Naive thymus-derived CD8-positive, alpha-beta T cell (primary cell): ENCODE results near the gene ATXN7L2. TPM values are rescaled to one million over a fixed set of nuclear protein-coding genes. Genes with fewer than 3 reads are reported as not detected.
A peak's percentile ranks its signal among the peaks of the same experiment; 100 is the strongest.

Source experiments
- ATAC-seq, 2 donors: fragments of 150-1000 bp; cut with Tn5 transposase in 1 of 2; sonication (Bioruptor Pico), chemical (Tn5 transposase) in 1 of 2; 1 replicate in 1 of 2; 2 replicates in 1 of 2; pipeline ENCODE4 v1.10.0; 2021; ENCODE audit warnings: mild to moderate bottlenecking in 2 of 2, moderate library complexity in 2 of 2
- POLR2A ChIA-PET: fragments of 350-600 bp; sonication (Branson Sonifier 250); formaldehyde crosslinking; loops from one replicate; lab custom pipeline; 2021; ENCODE audit warnings: antibody characterized with exemption; lab: Charles Lee
- DNase-seq, 10 donors: peaks; one replicate each; pipeline versions ENCODE4 v3.0.0 to v3.0.0-alpha.2; 2020 to 2022
- H3K27ac Mint-ChIP-seq, 10 donors: one replicate each; pipeline ENCODE4 v1.8.0; 2020 to 2022; ENCODE audit warnings: mild to moderate bottlenecking in 10 of 10, mixed read lengths in 10 of 10, moderate library complexity in 4 of 10, inconsistent platforms in 1 of 10
- H3K27me3 Mint-ChIP-seq, 5 donors: one replicate each; pipeline ENCODE4 v1.8.0; 2021 to 2022; ENCODE audit warnings: mixed read lengths in 5 of 5
- H3K36me3 Mint-ChIP-seq, 3 donors: one replicate each; pipeline ENCODE4 v1.8.0; 2020 to 2022; ENCODE audit warnings: mixed read lengths in 3 of 3, mild to moderate bottlenecking in 2 of 3, inconsistent platforms in 1 of 3
- H3K4me1 Mint-ChIP-seq, 4 donors: one replicate each; pipeline ENCODE4 v1.8.0; 2021 to 2022; ENCODE audit warnings: mixed read lengths in 4 of 4
- H3K4me3 Mint-ChIP-seq, 10 donors: one replicate each; pipeline ENCODE4 v1.8.0; 2020 to 2022; ENCODE audit warnings: mild to moderate bottlenecking in 10 of 10, mixed read lengths in 10 of 10, moderate library complexity in 6 of 10, inconsistent platforms in 1 of 10
- H3K9me3 Mint-ChIP-seq, 9 donors: one replicate each; pipeline ENCODE4 v1.8.0; 2020 to 2022; ENCODE audit warnings: mixed read lengths in 9 of 9, mild to moderate bottlenecking in 3 of 9, inconsistent platforms in 1 of 9, moderate library complexity in 1 of 9
- polyA plus RNA-seq, 3 donors: library from polyadenylated mRNA; unstranded; fragments of 300-500 nt; fragmentation: Illumina TruSeq; gene quantifications; one replicate each; pipeline ENCODE4 v1.2.3, GENCODE V29; 2021
- total RNA-seq, 8 experiments: library from RNA in 2 of 8; stranded (reverse) in 2 of 8; gene quantifications; one replicate each; pipeline ENCODE4 v1.2.3 and lab custom pipeline; 2021 to 2026

ATXN7L2 gene
- total and polyA plus RNA-seq, 5 experiments from 2014 or later, result 4.3 to 14.1 (median 10.7) TPM

DNA sequence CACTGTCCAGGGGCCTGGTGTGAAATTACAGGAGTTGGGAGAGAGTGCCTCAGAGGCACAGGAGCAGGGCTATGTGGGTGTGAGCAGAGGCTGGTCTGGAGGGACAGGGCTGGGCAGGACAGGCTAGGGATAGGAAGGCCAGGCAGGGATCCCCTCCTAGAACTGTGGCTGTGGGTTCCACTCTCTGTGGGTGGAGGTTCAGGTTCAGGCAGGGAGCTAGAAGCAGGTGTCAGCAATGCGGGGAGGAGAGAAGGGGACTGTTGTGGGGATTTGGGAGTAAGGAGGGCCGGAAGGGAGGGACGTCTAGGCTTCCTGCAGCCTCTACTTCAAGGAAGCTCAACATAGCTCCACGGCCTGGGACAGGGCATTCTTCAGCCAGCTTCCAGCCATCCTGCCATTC lies 47.7 kb downstream of the ATXN7L2 start:
- no peaks in the 10 kb centered on the region for H3K27me3 Mint-ChIP-seq
- no peak for ATAC-seq
- POLR2A ChIA-PET, result interaction anchor here (0.6 to 14.0 kb wide), 10 partner anchors 10 to 105 kb away, joined by 3 to 462 read pairs (median 4); partner anchors contain the start of genes AMIGO1, ATXN7L2, CYB561D1 and GNAI3
- no peaks in the 10 kb centered on the region for H3K36me3 Mint-ChIP-seq
- no peaks in the 10 kb centered on the region for H3K9me3 Mint-ChIP-seq
- H3K27ac Mint-ChIP-seq, result peak overlapping the region; percentile 49 to 96 (median 84)
- H3K4me3 Mint-ChIP-seq, result peak overlapping the region; percentile 40 to 84 (median 68)
- no peak for DNase-seq
- H3K4me1 Mint-ChIP-seq, result peaks cover 23 to 45% (median 33%) of the 10 kb centered on the region in 4 donors

DNA sequence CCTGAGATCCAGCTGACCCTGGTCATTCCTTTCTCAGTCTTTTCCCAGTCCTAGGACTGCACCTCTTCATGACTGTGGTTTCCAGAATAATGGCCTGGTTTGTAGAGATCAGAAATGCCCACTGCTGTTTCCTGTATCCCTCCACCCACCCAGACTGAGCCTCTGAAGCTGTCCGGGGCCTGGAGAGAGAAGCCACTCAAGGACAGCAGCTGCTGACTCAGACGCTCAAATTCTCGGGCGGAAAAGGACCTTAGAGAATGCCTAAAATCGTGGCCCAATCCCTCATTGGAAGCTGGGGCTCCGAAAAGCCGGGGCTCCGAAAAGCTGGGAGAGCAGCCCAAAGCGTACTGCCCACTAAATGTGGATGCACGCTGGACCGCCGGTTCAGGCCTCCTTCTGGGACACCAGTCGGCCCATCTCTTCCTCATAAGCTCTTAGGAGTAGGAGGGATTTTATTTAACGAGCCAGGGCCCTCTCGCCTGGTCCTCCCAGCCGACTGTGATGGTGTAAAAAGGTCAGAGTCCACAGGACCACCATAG lies 48.2 kb downstream of the ATXN7L2 start:
- DNase-seq, result no peak
- POLR2A ChIA-PET, result interaction anchor here (1.1 to 14.0 kb wide), 9 partner anchors 10 to 105 kb away, joined by 3 to 462 read pairs (median 5); partner anchors contain the start of genes AMIGO1, ATXN7L2, CYB561D1 and GNAI3

DNA sequence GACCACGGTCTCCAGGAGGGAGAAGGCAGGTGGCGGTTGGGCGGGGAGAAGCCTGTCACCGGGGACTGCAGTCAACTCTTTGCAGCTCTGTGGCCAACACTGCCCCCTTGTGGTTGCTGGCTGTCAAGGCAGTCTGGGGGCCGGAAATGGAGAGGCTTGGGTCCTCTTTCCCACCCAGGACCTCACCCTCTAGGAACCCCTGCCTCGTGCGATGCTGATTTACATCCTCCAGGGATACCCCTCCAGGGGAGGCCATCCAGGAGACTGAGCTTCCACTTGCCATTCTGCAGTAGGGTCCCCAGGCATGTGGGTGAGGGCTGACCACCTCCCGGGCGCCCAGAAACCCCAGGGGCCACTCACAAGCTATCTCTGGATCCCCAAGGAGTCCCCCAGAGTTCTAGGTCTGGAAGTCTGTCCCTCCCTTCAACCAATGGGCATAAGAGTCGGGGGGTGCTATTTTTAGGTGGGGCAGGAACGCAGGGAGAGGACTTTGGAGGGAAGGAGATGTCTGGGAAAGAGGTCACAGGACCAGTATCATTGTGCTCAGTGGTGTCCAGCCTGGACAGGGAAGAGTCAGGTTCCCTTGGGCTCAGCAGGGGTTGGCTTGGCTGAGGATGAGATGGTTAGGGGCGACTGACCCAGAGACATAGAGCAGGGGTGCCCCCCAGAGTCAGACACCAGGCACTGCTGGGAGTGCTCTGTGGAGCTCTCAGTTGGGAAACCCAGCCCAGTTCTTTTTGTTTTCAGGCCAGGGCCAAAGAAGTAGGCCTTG lies 48.8 kb downstream of the ATXN7L2 start:
- Mint-ChIP-seq H3K36me3 (no peaks in the 10 kb centered on the region), H3K27me3 (no peaks in the 10 kb centered on the region), H3K27ac (peak overlapping the region; percentile 74 to 96 (median 93)), H3K9me3 (no peaks in the 10 kb centered on the region), H3K4me3 (peak overlapping the region; percentile 69 to 89 (median 85)), H3K4me1 (peaks cover 23 to 45% (median 33%) of the 10 kb centered on the region in 4 donors)
- POLR2A ChIA-PET, result interaction anchor here (0.9 to 14.0 kb wide), 11 partner anchors 11 to 432 kb away, joined by 3 to 462 read pairs (median 4); partner anchors contain the start of genes AMIGO1, ATXN7L2, CYB561D1 and GNAI3
- ATAC-seq (peak; percentile 85 to 91), DNase-seq (peak; percentile 80 to 97 (median 90))

More for the DNA sequence above, 48.2 kb downstream of the ATXN7L2 start:
- peak overlapping the region; percentile 29 to 96 (median 91) for H3K27ac Mint-ChIP-seq
- peaks cover 23 to 45% (median 33%) of the 10 kb centered on the region in 4 donors for H3K4me1 Mint-ChIP-seq
- no peaks in the 10 kb centered on the region for H3K27me3 Mint-ChIP-seq
- peak overlapping the region; percentile 69 to 89 (median 85) for H3K4me3 Mint-ChIP-seq
- no peaks in the 10 kb centered on the region for H3K9me3 Mint-ChIP-seq
- no peak for ATAC-seq
- H3K36me3 Mint-ChIP-seq, result no peaks in the 10 kb centered on the region

DNA sequence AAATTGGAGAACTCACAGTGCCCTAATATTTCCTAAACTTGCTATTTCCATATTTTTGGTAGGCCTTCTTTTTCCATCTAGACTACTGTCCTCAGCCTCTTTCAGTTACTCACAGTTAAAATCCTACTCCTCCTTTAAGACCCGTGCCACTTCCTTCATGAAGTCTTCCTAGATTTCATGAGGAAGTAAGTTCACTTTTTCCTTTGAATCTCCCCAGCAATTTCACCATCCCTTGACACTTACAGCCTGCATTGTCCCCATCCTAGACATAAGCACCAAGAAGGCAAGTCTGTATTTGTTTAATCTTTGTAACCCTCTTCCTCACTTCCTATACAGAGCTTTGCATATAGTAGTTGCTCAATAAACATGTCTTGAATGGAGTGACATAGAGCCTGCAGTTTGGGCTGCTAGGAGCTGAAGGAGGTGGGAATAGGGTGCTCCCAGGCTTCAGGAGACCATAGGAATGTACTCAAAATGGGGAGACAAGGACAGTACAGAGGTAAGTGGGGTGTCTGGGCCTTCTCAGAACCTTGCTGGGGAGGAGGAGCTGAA lies 50.7 kb downstream of the ATXN7L2 start:
- ATAC-seq (no peak), DNase-seq (no peak)
- Mint-ChIP-seq H3K27me3 (no peaks in the 10 kb centered on the region), H3K4me1 (peaks cover 22 to 36% (median 32%) of the 10 kb centered on the region in 4 donors), H3K4me3 (no peak overlapping the region), H3K27ac (no peak overlapping the region), H3K36me3 (no peaks in the 10 kb centered on the region), H3K9me3 (no peaks in the 10 kb centered on the region)
- POLR2A ChIA-PET, result interaction anchor here (0.7 to 14.0 kb wide), 3 partner anchors 25 to 50 kb away, joined by 4 to 462 read pairs (median 55); partner anchors contain the start of genes AMIGO1, ATXN7L2 and CYB561D1

DNA sequence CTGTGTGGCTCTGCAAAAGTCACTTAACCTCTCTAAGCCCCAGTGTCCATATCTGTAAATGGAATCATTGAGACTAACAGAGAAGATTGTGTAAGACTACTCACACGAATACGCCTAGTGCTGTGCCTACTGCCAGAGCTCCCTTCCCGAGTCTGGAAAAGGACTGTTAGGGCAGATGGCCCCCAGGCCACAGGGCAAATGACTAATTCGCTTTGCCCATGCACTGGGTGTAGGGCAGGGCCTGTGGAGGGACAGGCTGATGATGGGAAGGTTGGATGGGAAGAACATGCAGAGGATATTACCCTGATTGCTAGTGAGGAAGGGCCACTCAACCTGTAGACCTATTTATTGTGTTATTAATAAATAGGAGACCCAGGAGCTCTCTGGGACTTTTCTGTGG lies 51.8 kb downstream of the ATXN7L2 start:
- no peak for ATAC-seq
- peaks cover 15 to 25% (median 24%) of the 10 kb centered on the region in 4 donors for H3K4me1 Mint-ChIP-seq
- H3K4me3 Mint-ChIP-seq, result no peak overlapping the region
- no peaks in the 10 kb centered on the region for H3K36me3 Mint-ChIP-seq
- no peaks in the 10 kb centered on the region for H3K27me3 Mint-ChIP-seq
- no peaks in the 10 kb centered on the region for H3K9me3 Mint-ChIP-seq
- H3K27ac Mint-ChIP-seq, result peak overlapping the region in 1 of 10 donors; percentile 81
- POLR2A ChIA-PET, result interaction anchor here (14.0 kb wide), 1 partner anchor 36 kb away, joined by 462 read pairs; the partner anchor contains the start of genes AMIGO1 and CYB561D1
- DNase-seq, result no peak

DNA sequence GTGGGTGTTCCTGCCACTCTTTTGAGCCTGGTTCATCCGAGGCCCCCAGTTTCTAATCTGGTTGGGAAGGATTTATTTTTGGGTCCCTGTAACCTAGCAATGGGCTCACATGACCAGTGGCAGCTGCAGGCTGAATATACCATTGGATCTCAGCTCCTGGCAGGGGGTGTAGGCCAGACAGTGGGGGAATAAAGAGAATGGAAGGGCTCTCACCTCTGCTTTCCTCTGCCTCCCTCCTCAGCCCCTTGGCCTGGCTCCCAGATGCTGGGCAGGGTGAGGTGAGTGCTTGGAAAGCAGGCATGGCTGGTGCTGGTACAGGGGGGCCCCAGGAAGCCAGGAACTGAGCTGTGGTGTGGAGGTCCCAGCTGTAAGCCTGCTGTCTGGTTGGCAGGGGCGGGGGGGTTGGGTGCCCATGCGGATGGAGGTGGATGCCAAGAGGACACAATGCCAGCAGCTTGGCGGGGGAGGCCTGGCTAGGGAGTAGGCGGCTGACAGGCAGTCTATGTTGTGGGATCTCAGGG lies 52.3 kb downstream of the ATXN7L2 start:
- H3K27ac Mint-ChIP-seq, result no peak overlapping the region
- peaks cover 12 to 20% (median 19%) of the 10 kb centered on the region in 4 donors for H3K4me1 Mint-ChIP-seq
- H3K27me3 Mint-ChIP-seq, result no peaks in the 10 kb centered on the region
- no peaks in the 10 kb centered on the region for H3K36me3 Mint-ChIP-seq
- no peak for ATAC-seq
- H3K9me3 Mint-ChIP-seq, result no peaks in the 10 kb centered on the region
- H3K4me3 Mint-ChIP-seq, result no peak overlapping the region
- POLR2A ChIA-PET, result interaction anchor here (14.0 kb wide), 1 partner anchor 36 kb away, joined by 462 read pairs; the partner anchor contains the start of genes AMIGO1 and CYB561D1
- DNase-seq, result no peak

DNA sequence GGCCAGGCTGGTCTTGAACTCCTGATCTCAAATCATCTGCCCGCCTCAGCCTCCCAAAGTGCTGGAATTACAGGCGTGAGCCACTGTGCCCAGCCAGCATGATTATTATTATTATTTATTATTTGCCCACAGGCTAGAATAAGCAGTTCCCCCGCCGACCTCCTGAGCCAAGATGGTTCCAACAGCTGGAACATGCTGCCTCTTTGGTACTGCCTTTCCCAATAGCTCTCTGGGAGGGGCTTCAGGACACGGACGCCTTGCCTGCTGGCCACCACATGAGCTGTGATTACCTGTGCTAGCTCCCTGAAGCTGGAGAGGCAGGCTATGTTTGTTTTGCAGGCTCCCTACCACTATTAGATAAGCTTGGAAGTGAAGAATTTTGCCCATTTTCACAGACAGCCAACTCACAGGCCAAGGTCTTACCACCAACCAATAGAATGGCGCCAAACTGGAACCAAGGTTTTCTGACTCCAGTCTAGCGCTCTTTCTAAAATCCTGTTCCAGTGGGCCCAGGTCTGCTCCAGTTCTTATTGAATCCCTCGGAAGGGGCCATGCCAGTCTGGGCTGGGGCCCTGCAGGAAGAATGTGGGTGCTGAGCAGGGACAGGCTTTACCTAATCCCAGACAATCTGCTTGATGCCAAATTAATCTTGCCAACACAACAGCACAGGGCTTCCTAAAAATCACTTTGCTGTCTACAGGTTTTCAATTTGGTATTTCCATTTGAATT lies 53.9 kb downstream of the ATXN7L2 start:
- DNase-seq, result no peak
- POLR2A ChIA-PET, result interaction anchor here (14.0 kb wide), 1 partner anchor 38 kb away, joined by 462 read pairs; the partner anchor contains the start of genes AMIGO1 and CYB561D1
- H3K9me3 Mint-ChIP-seq, result no peaks in the 10 kb centered on the region
- no peak overlapping the region for H3K4me3 Mint-ChIP-seq
- ATAC-seq, result no peak
- no peak overlapping the region for H3K27ac Mint-ChIP-seq
- H3K27me3 Mint-ChIP-seq, result no peaks in the 10 kb centered on the region
- no peaks in the 10 kb centered on the region for H3K36me3 Mint-ChIP-seq
- peaks cover 2 to 4% (median 3%) of the 10 kb centered on the region in 4 donors for H3K4me1 Mint-ChIP-seq

DNA sequence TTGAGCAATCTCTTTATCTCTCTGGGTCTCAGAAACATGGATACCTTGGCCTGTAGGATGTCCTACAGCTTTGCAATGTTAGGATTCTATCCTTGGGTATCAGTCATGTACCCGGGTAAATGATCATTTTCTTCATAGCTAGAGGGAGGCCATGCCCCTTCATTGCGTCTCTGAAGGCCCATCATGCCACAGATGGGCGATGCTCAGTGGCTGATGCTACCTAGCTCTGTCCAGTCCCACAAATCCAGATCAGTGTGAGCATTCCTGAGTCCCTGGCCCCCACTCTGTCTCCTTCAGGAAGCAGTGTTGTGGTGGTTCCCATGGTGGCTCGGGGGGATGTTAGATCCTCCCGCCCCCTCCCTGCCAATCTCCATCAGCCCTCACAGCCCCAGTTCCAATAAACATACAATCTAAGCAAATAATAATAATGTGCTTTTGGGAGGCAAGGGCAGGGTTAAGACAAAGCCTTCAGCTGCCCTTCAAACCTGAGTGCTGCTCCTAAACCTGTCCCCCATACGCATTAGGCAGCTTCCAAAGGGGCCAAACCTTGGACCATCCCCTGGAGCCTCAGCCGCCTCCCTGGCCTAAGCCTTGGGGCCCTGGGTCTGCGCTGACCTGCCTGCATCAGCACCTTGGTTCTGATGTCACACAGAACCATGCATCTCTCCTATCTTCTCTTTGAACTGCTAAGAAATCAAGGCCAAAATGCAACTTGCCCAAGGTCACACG lies 55.3 kb downstream of the ATXN7L2 start:
- Mint-ChIP-seq H3K4me3 (no peak overlapping the region), H3K4me1 (no peaks in the 10 kb centered on the region), H3K36me3 (no peaks in the 10 kb centered on the region), H3K9me3 (no peaks in the 10 kb centered on the region), H3K27me3 (no peaks in the 10 kb centered on the region), H3K27ac (peak overlapping the region in 1 of 10 donors; percentile 35)
- DNase-seq (no peak), ATAC-seq (no peak)
- POLR2A ChIA-PET, result interaction anchor here (0.6 to 14.0 kb wide), 2 partner anchors 39 to 1140 kb away, joined by 3 to 462 read pairs; partner anchors contain the start of genes AMIGO1 and CYB561D1

DNA sequence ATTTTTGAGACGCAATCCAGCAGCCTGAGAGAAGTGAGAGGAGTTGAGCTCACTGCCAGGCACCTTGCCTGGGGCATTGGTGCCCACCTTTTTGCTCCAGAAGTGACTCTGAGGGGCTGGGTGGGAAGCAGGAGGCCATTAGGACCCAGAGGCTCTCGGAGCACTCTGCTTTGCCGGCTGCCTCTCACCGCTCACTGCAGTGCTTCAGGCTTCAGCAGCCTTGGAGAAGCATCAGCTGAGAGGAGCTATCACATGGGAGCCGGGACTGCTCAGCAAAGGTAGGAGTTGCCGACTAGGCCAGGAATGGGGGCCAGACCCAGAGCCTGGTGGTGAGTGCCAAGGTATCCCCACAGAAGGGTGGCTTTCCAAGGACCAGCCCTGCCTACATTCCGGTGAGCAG lies 56.0 kb downstream of the ATXN7L2 start, which contains the start of gene GPR61:
TSS of gene GPR61 (plus strand) at position 197 of the 400 bp plus-strand sequence. CDS start 3,151 bp downstream, outside the sequence.
- H3K4me1 Mint-ChIP-seq, result no peaks in the 10 kb centered on the region
- no peaks in the 10 kb centered on the region for H3K36me3 Mint-ChIP-seq
- POLR2A ChIA-PET, result interaction anchor here (14.0 kb wide), 1 partner anchor 40 kb away, joined by 462 read pairs; the partner anchor contains the start of genes AMIGO1 and CYB561D1
- H3K27ac Mint-ChIP-seq, result peak within 1 kb of the TSS in 3 of 10 donors; percentile 27 to 50 (median 35)
- ATAC-seq (no peak), DNase-seq (no peak)
- no peaks in the 10 kb centered on the region for H3K27me3 Mint-ChIP-seq
- H3K4me3 Mint-ChIP-seq, result no peak within 1 kb of the TSS
- H3K9me3 Mint-ChIP-seq, result no peaks in the 10 kb centered on the region

DNA sequence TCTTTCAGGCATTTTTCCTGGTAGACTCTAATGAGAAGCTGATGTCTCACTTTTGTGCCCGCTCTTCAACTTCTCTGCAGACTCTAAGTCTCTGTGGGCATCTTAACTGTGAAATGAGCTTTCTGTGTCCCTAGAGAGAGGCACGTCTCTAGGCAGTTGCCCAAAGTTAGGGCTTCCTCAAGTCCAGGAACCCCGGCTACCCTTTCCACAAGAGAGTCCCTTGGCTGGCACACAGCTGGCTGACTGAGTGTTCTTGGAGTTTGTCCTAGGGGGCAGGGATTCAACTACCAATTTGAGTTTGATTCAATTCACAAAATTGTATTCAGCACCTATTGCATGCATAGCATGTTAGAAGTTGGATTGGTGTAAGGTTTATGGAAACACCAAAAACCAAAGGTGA lies 57.4 kb downstream of the ATXN7L2 start:
- H3K36me3 Mint-ChIP-seq, result no peaks in the 10 kb centered on the region
- no peak overlapping the region for H3K27ac Mint-ChIP-seq
- DNase-seq (no peak), ATAC-seq (no peak)
- POLR2A ChIA-PET, result interaction anchor here (0.6 kb wide), 1 partner anchor 328 kb away, joined by 4 read pairs; no protein-coding TSS in a partner anchor
- no peaks in the 10 kb centered on the region for H3K9me3 Mint-ChIP-seq
- no peak overlapping the region for H3K4me3 Mint-ChIP-seq
- peaks cover 0 to 7% (median 3%) of the 10 kb centered on the region in 4 donors for H3K4me1 Mint-ChIP-seq
- no peaks in the 10 kb centered on the region for H3K27me3 Mint-ChIP-seq
